K562 (cell line): ENCODE results near the gene TICAM1. TPM values are rescaled to one million over a fixed set of nuclear protein-coding genes. Genes with fewer than 3 reads are reported as not detected.

Source experiments
- ATAC-seq: fragments of 200-7000 bp; cut with Tn5 transposase; 3 replicates; pipeline ENCODE4 v1.9.1; 2020; ENCODE audit warnings: moderate library complexity
- BruUV-seq: library from RNA; stranded (reverse); fragments of 400-500 nt; replicated peaks from 2 replicates; lab custom pipeline; 2021; lab: Mats Ljungman, UMichigan
- CTCF ChIA-PET: fragments of 300-600 bp; formaldehyde crosslinking; extraction: SDS; loops from one replicate; lab custom pipeline; 2021; ENCODE audit warnings: low intra/inter-chr PET ratio; lab: Yijun Ruan, JAX
- POLR2A ChIA-PET: fragments of 300-600, 350-650 bp; sonication (Branson Sonifier 250); formaldehyde crosslinking; extraction: SDS; loops from one replicate; lab custom pipeline; 2021; ENCODE audit warnings: antibody characterized with exemption, inconsistent platforms; lab: Yijun Ruan, JAX
- DNase-seq, 4 experiments: peaks; one replicate each; pipeline versions ENCODE4 v3.0.0 to v3.0.0-alpha.2; 2011 to 2018; ENCODE audit warnings: low spot score in 3 of 4, mixed read lengths in 3 of 4; ENCODE audit errors: extremely low read depth in 1 of 4
- FAIRE-seq: peaks from 2 replicates; lab custom pipeline; 2011; peaks lifted over from hg19 to GRCh38; lab: Jason Lieb, UNC
- H2AFZ ChIP-seq: 2 replicates; pipeline ENCODE4 v1.6.0; 2011; ENCODE audit warnings: low read depth, low read length, control low read depth, inconsistent platforms
- H3K27ac ChIP-seq: fragments of 200-600 bp; 3 replicates; pipeline ENCODE4 v1.8.0; 2011; ENCODE audit warnings: low read depth, mild to moderate bottlenecking, control low read depth, inconsistent platforms, low read length, moderate library complexity, mixed read lengths; ENCODE audit errors: extremely low read depth
- H3K27me3 ChIP-seq, 2 experiments: fragments of 300-600 bp in 1 of 2; 2 replicates in 1 of 2; 3 replicates in 1 of 2; pipeline versions ENCODE4 v1.6.0 to v1.8.0; 2011; ENCODE audit warnings: inconsistent platforms in 2 of 2, low read length in 2 of 2, mild to moderate bottlenecking in 1 of 2, mixed read lengths in 1 of 2, moderate library complexity in 1 of 2; ENCODE audit not compliant: control insufficient read depth in 2 of 2, insufficient read depth in 2 of 2
- H3K36me3 ChIP-seq: fragments of 300-600 bp; 3 replicates; pipeline ENCODE4 v1.8.0; 2011; ENCODE audit warnings: mild to moderate bottlenecking, low read length, inconsistent platforms; ENCODE audit not compliant: control insufficient read depth, insufficient read depth
- H3K4me1 ChIP-seq, 2 experiments: fragments of 200-600 bp in 1 of 2; replicated peaks in 1 of 2; 2 replicates in 1 of 2; 3 replicates in 1 of 2; pipeline versions ENCODE4 v1.5.1 to v1.8.0; 2011; ENCODE audit warnings: inconsistent platforms in 2 of 2, low read length in 2 of 2, mild to moderate bottlenecking in 1 of 2, mixed read lengths in 1 of 2, moderate library complexity in 1 of 2; ENCODE audit not compliant: control insufficient read depth in 2 of 2, insufficient read depth in 2 of 2
- H3K4me2 ChIP-seq: 2 replicates; pipeline ENCODE4 v1.6.1; 2011; ENCODE audit warnings: low read length, control low read depth, inconsistent platforms, mixed read lengths; ENCODE audit not compliant: insufficient read depth
- H3K4me3 ChIP-seq: fragments of 200-600 bp; sonication (generic), shearing (Covaris generic); 2 replicates; pipeline ENCODE4 v1.5.1; 2016; ENCODE audit warnings: control low read depth, inconsistent platforms
- H3K79me2 ChIP-seq: fragments of 200-600 bp; 3 replicates; pipeline ENCODE4 v1.8.0; 2011; ENCODE audit warnings: low read length, inconsistent platforms; ENCODE audit not compliant: control insufficient read depth, insufficient read depth
- H3K9ac ChIP-seq, 2 experiments: 2 replicates each; pipeline versions ENCODE4 v1.6.0 to v1.6.1; 2011; ENCODE audit warnings: low read depth in 2 of 2, low read length in 2 of 2, control low read depth in 1 of 2, inconsistent platforms in 1 of 2, mild to moderate bottlenecking in 1 of 2, mixed read lengths in 1 of 2; ENCODE audit not compliant: insufficient read depth in 1 of 2
- H3K9me1 ChIP-seq: one replicate; pipeline ENCODE4 v1.6.0; 2011; ENCODE audit warnings: inconsistent platforms, mild to moderate bottlenecking, low read length, moderate library complexity; ENCODE audit not compliant: control insufficient read depth, insufficient read depth
- H3K9me3 ChIP-seq: replicated peaks from 2 replicates; pipeline ENCODE4 v1.5.1; 2011; ENCODE audit warnings: low read depth, low read length, inconsistent platforms; ENCODE audit not compliant: control insufficient read depth, insufficient read depth
- H4K20me1 ChIP-seq: replicated peaks from 2 replicates; pipeline ENCODE4 v1.6.1; 2011; ENCODE audit warnings: low read length, inconsistent platforms, mixed read lengths; ENCODE audit not compliant: control insufficient read depth, insufficient read depth
- BMI1 ChIP-seq: fragments of 150-350 bp; IDR thresholded peaks from 2 replicates; pipeline ENCODE4 v1.6.1; 2014; ENCODE audit warnings: low read length
- CBX8 ChIP-seq: fragments of 200-600 bp; sonication (generic); IDR thresholded peaks from 2 replicates; pipeline ENCODE4 v1.6.1; 2012; ENCODE audit warnings: borderline replicate concordance, mixed run types, low read depth, mild to moderate bottlenecking, moderate library complexity, mixed read lengths, low read length, control low read depth, inconsistent platforms; ENCODE audit not compliant: poor library complexity, severe bottlenecking; ENCODE audit errors: extremely low read depth
- CHCHD3 ChIP-seq: fragments of 250-450 bp; sonication (Bioruptor Pico); IDR thresholded peaks from 2 replicates; pipeline ENCODE4 v2.1.2; 2022; ENCODE audit warnings: mild to moderate bottlenecking
- ESRRB ChIP-seq: fragments of 250-450 bp; sonication (Bioruptor Pico); IDR thresholded peaks from 2 replicates; pipeline ENCODE4 v1.5.0; 2020; ENCODE audit warnings: mild to moderate bottlenecking, moderate library complexity, borderline replicate concordance
- GABPB2 ChIP-seq: fragments of 250-450 bp; sonication (Bioruptor Pico); conservative IDR thresholded peaks from 2 replicates; pipeline ENCODE4 v1.5.1; 2021; ENCODE audit warnings: mild to moderate bottlenecking
- HDAC2 ChIP-seq: fragments of 450-650 bp; IDR thresholded peaks from 2 replicates; pipeline ENCODE4 v1.6.1; 2016; ENCODE audit warnings: mild to moderate bottlenecking
- HNRNPUL1 ChIP-seq: fragments of 200-400 bp; formaldehyde crosslinking; IDR thresholded peaks from 2 replicates; pipeline ENCODE4 v1.6.1; 2017; ENCODE audit warnings: low read length
- NFRKB ChIP-seq: fragments of 450-650 bp; IDR thresholded peaks from 2 replicates; pipeline ENCODE4 v1.6.1; 2016; ENCODE audit warnings: low read depth
- PCBP1 ChIP-seq: fragments of 200-400 bp; formaldehyde crosslinking; IDR thresholded peaks from 2 replicates; pipeline ENCODE4 v1.6.1; 2018; ENCODE audit warnings: mild to moderate bottlenecking, low read depth, low read length; ENCODE audit not compliant: poor library complexity, severe bottlenecking
- SIX5 ChIP-seq, 2 experiments: IDR thresholded peaks; 2 replicates each; pipeline ENCODE4 v1.6.1; 2011; ENCODE audit warnings: low read length in 2 of 2, borderline replicate concordance in 1 of 2, low read depth in 1 of 2, mild to moderate bottlenecking in 1 of 2, moderate library complexity in 1 of 2; ENCODE audit not compliant: insufficient read depth in 1 of 2
- SMARCA5 ChIP-seq: fragments of 450-650 bp; IDR thresholded peaks from 2 replicates; pipeline ENCODE4 v1.6.1; 2016
- ZNF134 ChIP-seq: fragments of 250-450 bp; sonication (Bioruptor Pico); conservative IDR thresholded peaks from 2 replicates; pipeline ENCODE4 v1.4.0; 2020
- ZNF696 ChIP-seq: fragments of 250-450 bp; sonication (Bioruptor Pico); conservative IDR thresholded peaks from 2 replicates; pipeline ENCODE4 v1.4.0; 2020; ENCODE audit warnings: mild to moderate bottlenecking, moderate library complexity
- ZNF75A ChIP-seq: fragments of 450-650 bp; formaldehyde crosslinking; IDR thresholded peaks from 2 replicates; pipeline ENCODE4 v1.4.0; 2020; ENCODE audit warnings: mild to moderate bottlenecking
- ZZZ3 ChIP-seq: fragments of 450-650 bp; IDR thresholded peaks from 2 replicates; pipeline ENCODE4 v1.6.1; 2016; ENCODE audit warnings: antibody characterized with exemption, mild to moderate bottlenecking, moderate library complexity
- WGBS: fragments of 100-300 bp; shearing (Covaris generic); methylation state at CpG from one replicate; pipeline ENCODE4 v1.1.6; 2016; ENCODE audit warnings: low coverage, mixed read lengths; ENCODE audit not compliant: insufficient coverage; ENCODE audit errors: missing lambda C conversion rate; 5-methylcytosine and 5-hydroxymethylcytosine counted together
- in situ Hi-C: fragments of 300-500 bp; cut with MboI; formaldehyde crosslinking; loops from 4 replicates; pipeline ENCODE4 v1.15.0; 2018; ENCODE audit warnings: inconsistent platforms, mixed read lengths
- intact Hi-C: fragments of 100-400 bp; cut with micrococcal nuclease; formaldehyde crosslinking; loops from 2 replicates; pipeline ENCODE4 v1.14.2; 2022
- polyA plus RNA-seq, 8 experiments: library from polyadenylated mRNA; depleted of rRNA in 4 of 8; stranded (reverse) in 5 of 8; unstranded in 3 of 8; fragments of >200 nt; fragmentation: Nextera tagmentation in 2 of 8; fragmentation: Illumina TruSeq in 1 of 8; extraction: Ambion mirVana in 2 of 8; extraction: Trizol in 1 of 8; gene quantifications; 2 replicates each; pipeline versions ENCODE4 v1.2.1 to v1.2.3, GENCODE V29; 2011 to 2014; ENCODE audit warnings: inconsistent platforms in 1 of 8, missing spikeins in 1 of 8
- total RNA-seq, 7 experiments: library from RNA; depleted of rRNA in 6 of 7; stranded (reverse); fragments of >200 nt in 6 of 7; fragmentation: Illumina TruSeq in 2 of 7; extraction: Trizol in 2 of 7; gene quantifications; 2 replicates each; pipeline versions ENCODE4 v1.2.1 to v1.2.3, GENCODE V29; 2011 to 2021; ENCODE audit warnings: low replicate concordance in 1 of 7
- TF ChIP-seq, protein P1 (sequence below): sonication (generic); formaldehyde crosslinking; IDR thresholded peaks from 2 replicates; pipeline ENCODE4 v1.8.0; 2022; ENCODE audit warnings: mild to moderate bottlenecking, missing genetic modification reagents
- TF ChIP-seq, protein P2 (sequence below): fragments of 450-650 bp; formaldehyde crosslinking; IDR thresholded peaks from 2 replicates; pipeline ENCODE4 v1.4.0; 2020; ENCODE audit warnings: mild to moderate bottlenecking, moderate library complexity
- TF ChIP-seq, protein P3 (sequence below): sonication (generic); formaldehyde crosslinking; IDR thresholded peaks from 2 replicates; pipeline ENCODE4 v1.8.0; 2022; ENCODE audit warnings: mild to moderate bottlenecking, missing genetic modification reagents, borderline replicate concordance

Gene TICAM1
- total and polyA plus RNA-seq, 9 of the 15 experiments (the other 6 are each of a cell fraction or from before 2014, with no cell fraction given): 0.07 to 11.6 (median 1.5) TPM

DNA sequence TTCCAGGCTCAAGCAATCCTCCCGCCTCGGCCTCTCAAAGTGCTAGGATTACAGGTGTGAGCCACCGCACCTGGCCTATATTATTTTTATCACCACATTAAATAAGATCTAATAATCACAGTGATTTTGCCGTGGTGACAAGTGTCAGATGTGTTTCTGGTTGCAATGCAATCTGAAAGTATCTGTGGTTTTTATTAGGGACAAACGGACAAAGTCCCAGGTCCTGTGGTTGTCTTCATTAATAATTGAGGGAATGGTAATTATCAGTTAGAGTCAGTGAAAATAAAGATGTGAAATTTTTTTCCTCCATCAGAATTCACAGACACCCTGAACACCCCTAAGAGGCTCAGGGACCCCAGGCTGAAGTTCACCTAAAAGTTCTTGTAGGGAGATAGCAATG lies 1.3 kb upstream of the TICAM1 start:
- FAIRE-seq (no peak), DNase-seq (no peak), ATAC-seq (no peak)
- Histone ChIP-seq H3K9me3 (no peaks in the 10 kb centered on the region; the same call in 1 of the 2 replicates), H3K27me3 (no peaks in the 10 kb centered on the region), H3K4me3 (no peak overlapping the region), H3K4me1 (peaks cover 7 to 15% of the 10 kb centered on the region in 2 experiments; a peak in 4 of 5 replicates), H3K4me2 (no peak overlapping the region), H3K27ac (no peak overlapping the region), H3K9me1 (no peaks in the 10 kb centered on the region), H3K9ac (no peak overlapping the region), H3K36me3 (peaks cover 4% of the 10 kb centered on the region; the same call in 1 of the 3 replicates), H3K79me2 (peaks cover 28% of the 10 kb centered on the region), H4K20me1 (no peaks in the 10 kb centered on the region), H2AFZ (no peak overlapping the region)
- whole genome bisulfite sequencing: 84% methylated on average over 5 of the region's 5 CpGs
- intact Hi-C loops (no loop called here), in situ Hi-C loops (no loop called here)
- BruUV-seq: no TSS peak
- POLR2A ChIA-PET: no interaction called here
- TF ChIP-seq, protein P1, sequence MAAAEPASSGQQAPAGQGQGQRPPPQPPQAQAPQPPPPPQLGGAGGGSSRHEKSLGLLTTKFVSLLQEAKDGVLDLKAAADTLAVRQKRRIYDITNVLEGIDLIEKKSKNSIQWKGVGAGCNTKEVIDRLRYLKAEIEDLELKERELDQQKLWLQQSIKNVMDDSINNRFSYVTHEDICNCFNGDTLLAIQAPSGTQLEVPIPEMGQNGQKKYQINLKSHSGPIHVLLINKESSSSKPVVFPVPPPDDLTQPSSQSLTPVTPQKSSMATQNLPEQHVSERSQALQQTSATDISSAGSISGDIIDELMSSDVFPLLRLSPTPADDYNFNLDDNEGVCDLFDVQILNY (CRISPR knock-in tag): no peak
- TF ChIP-seq ZNF134 (no peak), SIX5 (IDR thresholded peaks at IDR 0.05; ENCODE audit: borderline replicate concordance in 1 of 2, insufficient read depth in 1 of 2, low read depth in 1 of 2, low read length in 2 of 2) (no peak), ZZZ3 (no peak), PCBP1 (no peak), ZNF75A (CRISPR knock-in tag) (no peak), CBX8 (no peak), NFRKB (no peak), ZNF696 (CRISPR knock-in tag) (no peak), GABPB2 (CRISPR knock-in tag) (no peak), SMARCA5 (no peak), BMI1 (no peak), ESRRB (CRISPR knock-in tag) (no peak), HNRNPUL1 (no peak), CHCHD3 (CRISPR knock-in tag) (no peak), HDAC2 (no peak)
- TF ChIP-seq, protein P2, sequence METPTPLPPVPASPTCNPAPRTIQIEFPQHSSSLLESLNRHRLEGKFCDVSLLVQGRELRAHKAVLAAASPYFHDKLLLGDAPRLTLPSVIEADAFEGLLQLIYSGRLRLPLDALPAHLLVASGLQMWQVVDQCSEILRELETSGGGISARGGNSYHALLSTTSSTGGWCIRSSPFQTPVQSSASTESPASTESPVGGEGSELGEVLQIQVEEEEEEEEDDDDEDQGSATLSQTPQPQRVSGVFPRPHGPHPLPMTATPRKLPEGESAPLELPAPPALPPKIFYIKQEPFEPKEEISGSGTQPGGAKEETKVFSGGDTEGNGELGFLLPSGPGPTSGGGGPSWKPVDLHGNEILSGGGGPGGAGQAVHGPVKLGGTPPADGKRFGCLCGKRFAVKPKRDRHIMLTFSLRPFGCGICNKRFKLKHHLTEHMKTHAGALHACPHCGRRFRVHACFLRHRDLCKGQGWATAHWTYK: no peak
- TF ChIP-seq, protein P3, sequence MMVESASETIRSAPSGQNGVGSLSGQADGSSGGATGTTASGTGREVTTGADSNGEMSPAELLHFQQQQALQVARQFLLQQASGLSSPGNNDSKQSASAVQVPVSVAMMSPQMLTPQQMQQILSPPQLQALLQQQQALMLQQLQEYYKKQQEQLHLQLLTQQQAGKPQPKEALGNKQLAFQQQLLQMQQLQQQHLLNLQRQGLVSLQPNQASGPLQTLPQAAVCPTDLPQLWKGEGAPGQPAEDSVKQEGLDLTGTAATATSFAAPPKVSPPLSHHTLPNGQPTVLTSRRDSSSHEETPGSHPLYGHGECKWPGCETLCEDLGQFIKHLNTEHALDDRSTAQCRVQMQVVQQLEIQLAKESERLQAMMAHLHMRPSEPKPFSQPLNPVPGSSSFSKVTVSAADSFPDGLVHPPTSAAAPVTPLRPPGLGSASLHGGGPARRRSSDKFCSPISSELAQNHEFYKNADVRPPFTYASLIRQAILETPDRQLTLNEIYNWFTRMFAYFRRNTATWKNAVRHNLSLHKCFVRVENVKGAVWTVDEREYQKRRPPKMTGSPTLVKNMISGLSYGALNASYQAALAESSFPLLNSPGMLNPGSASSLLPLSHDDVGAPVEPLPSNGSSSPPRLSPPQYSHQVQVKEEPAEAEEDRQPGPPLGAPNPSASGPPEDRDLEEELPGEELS (CRISPR knock-in tag): no peak
- CTCF ChIA-PET: no interaction called here
